ENCODE results near the gene INTS7.
"Not testable (repeated sequence)": the region's sequence is repeated elsewhere in the genome, so short reads cannot be mapped to it uniquely, and the experiment has no call there.

The INTS7 gene

DNA sequence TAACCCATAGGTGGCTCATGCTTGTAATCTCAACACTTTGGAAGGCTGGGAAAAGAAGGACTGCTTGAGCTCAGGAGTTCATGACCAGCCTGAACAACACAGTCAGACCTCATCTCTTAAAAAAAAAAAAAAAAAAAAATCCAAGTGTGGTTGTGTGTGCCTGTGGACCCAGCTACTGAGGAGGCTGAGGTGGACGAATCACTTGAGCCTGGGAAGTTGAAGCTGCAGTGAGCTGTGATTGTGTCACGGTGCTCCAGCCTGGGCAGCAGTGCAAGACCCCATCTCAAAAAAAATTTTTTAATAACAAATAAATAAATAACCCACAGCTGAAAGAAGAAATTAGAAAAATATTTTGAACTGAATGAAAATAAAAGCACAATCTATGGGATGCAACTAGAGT, 13.8 kb downstream of the INTS7 start:
- Histone ChIP-seq H3K9ac (no peak overlapping the region), H3K4me1 (no peaks in the 10 kb centered on the region), H3K4me3 (no peak overlapping the region), H3K4me2 (no peak overlapping the region), H4K20me1 (peaks cover 24% of the 10 kb centered on the region; the same call in 1 of the 2 replicates), H3K27ac (no peak overlapping the region), H3K36me3 (peaks cover 65% of the 10 kb centered on the region), H3K9me3 (peaks cover 31% of the 10 kb centered on the region), H3K27me3 (no peaks in the 10 kb centered on the region)
- no peak for TF ChIP-seq Cebpa-rat (IDR thresholded peaks at IDR 0.05)

DNA sequence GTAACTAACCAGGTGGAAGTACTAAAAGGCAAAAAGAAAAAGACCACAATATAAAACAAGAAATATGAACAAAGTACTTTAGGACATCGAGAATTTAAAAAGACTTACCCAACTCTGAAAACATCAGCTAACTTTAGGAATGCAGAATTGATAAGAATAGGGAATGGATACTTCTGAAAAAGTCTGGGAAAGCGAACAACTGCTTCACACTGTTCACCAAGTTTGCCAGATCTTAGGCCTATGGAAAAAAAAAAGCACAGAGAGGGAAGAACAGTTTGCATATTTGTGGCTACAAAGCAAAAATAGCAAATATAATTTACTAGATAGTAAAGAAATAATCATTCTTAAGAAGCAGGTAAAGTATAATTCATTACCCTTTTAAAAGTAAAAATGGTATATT, 14.4 kb downstream of the INTS7 start:
- H3K9me3 ChIP-seq = peaks cover 25% of the 10 kb centered on the region
- peaks cover 65% of the 10 kb centered on the region for H3K36me3 ChIP-seq
- peaks cover 24% of the 10 kb centered on the region; the same call in 1 of the 2 replicates for H4K20me1 ChIP-seq
- H3K4me3 ChIP-seq = no peak overlapping the region
- no peaks in the 10 kb centered on the region for H3K4me1 ChIP-seq
- no peak overlapping the region for H3K4me2 ChIP-seq
- H3K9ac ChIP-seq = no peak overlapping the region
- no peak overlapping the region for H3K27ac ChIP-seq
- H3K27me3 ChIP-seq = no peaks in the 10 kb centered on the region
- no peak for TF ChIP-seq Cebpa-rat (IDR thresholded peaks at IDR 0.05)

DNA sequence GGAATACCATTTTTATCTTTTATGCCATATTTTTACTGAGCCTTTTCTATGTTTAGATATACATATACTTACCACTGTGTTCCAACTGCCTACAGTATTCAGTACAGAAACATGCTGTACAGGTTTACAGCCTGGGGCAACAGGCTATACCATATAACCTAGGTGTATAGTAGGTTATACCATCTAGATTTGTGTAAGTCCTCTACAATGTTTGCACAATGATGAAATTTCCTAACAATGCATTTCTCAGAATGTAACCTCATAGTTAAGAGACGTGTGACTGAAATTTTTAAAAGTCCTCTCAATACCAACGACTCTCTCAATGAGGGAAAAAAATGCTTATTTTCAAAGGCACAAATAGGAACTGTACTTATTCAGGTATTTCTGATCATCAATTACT, 21.7 kb downstream of the INTS7 start:
- no peak overlapping the region for H3K9ac ChIP-seq
- H4K20me1 ChIP-seq = no peaks in the 10 kb centered on the region
- no peaks in the 10 kb centered on the region for H3K4me1 ChIP-seq
- TF ChIP-seq Cebpa-rat (IDR thresholded peaks at IDR 0.05) = no peak
- H3K27ac ChIP-seq = no peak overlapping the region
- peaks cover 65% of the 10 kb centered on the region for H3K36me3 ChIP-seq
- peaks cover 8% of the 10 kb centered on the region for H3K9me3 ChIP-seq
- no peaks in the 10 kb centered on the region for H3K27me3 ChIP-seq
- no peak overlapping the region for H3K4me2 ChIP-seq
- H3K4me3 ChIP-seq = no peak overlapping the region

DNA sequence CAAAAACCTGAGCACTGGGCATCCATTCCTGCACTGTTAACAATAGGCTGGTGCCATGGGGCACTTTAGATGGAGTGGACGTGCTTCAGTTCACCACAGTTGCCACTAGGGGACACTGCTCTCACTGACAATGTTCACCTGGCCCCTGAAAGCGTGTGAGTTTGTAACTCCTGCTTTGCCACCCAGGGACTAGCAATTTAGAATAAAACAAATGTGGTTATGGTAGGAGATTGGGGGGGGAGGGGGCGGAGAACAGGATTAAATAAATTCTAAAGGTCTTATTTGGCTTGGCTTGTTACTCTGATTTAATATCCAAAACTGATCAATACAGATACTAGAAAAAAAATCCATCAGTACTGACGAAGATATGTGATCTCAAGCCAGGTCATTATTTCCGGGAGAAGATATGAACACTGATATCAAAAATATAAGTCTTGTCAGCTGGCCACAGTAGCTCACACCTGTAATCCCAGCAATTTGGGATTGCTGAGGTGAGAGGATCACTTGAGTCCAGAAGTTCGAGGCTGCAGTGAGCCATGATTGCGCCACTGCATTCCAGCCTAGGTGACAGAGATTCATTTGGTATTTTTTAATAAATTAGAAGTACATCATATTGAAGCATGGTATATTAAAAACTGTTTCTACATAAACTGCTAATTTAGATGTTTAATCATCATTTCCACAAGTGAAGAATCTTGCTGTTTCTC, 23.2 kb downstream of the INTS7 start:
- H3K27ac ChIP-seq = no peak overlapping the region
- peaks cover 72% of the 10 kb centered on the region for H3K36me3 ChIP-seq
- H3K9ac ChIP-seq = no peak overlapping the region
- H3K4me1 ChIP-seq = no peaks in the 10 kb centered on the region
- no peak overlapping the region for H3K4me3 ChIP-seq
- no peaks in the 10 kb centered on the region for H3K27me3 ChIP-seq
- H4K20me1 ChIP-seq = no peaks in the 10 kb centered on the region
- H3K4me2 ChIP-seq = no peak overlapping the region
- TF ChIP-seq Cebpa-rat (IDR thresholded peaks at IDR 0.05) = no peak
- peaks cover 8% of the 10 kb centered on the region for H3K9me3 ChIP-seq

DNA sequence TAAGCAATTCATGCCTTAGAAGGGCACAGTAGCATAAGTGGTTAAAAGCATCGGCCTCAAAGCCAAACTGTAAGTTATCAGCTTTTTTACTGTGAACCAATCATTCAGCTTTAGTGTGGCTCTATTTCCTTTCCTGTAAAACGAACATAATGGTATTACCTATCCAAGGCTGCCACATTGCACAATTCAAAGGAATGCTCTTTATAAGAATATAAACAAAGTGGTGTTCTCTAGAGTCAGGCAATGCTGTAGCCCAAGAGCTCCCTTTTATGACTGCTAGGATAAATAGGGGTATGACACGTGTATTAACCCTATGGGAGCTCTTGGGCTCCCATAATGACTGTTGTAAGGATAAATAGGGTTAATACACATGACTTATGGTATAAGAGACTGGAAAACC, 25.4 kb downstream of the INTS7 start:
- Histone ChIP-seq H3K36me3 (peaks cover 76% of the 10 kb centered on the region), H3K27ac (no peak overlapping the region), H3K9ac (no peak overlapping the region), H3K4me2 (no peak overlapping the region), H3K9me3 (peaks cover 5% of the 10 kb centered on the region), H4K20me1 (no peaks in the 10 kb centered on the region), H3K27me3 (no peaks in the 10 kb centered on the region), H3K4me1 (no peaks in the 10 kb centered on the region), H3K4me3 (no peak overlapping the region)
- TF ChIP-seq Cebpa-rat (IDR thresholded peaks at IDR 0.05) = no peak

DNA sequence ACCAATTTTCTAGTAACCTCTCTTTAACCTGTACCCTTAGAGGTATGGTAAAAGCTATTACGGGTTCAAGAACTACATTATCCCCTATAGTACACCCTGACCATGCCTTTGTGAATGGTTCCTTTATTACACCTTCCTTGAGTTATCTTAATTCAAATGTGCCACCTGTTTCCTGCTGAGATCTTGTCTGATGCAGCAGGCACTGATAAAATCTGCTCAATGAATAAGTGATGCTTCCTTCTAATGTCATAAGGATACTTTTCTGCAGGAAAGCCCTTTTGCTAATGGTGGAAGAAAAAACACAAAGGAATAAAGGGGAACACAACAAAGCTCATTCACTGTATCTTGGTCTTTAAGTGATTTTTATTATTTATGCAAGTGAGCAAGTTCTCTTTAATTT, 25.8 kb downstream of the INTS7 start:
- no peaks in the 10 kb centered on the region for H3K4me1 ChIP-seq
- peaks cover under 1% of the 10 kb centered on the region for H3K9me3 ChIP-seq
- no peak overlapping the region for H3K27ac ChIP-seq
- TF ChIP-seq Cebpa-rat (IDR thresholded peaks at IDR 0.05) = no peak
- H3K27me3 ChIP-seq = no peaks in the 10 kb centered on the region
- peaks cover 75% of the 10 kb centered on the region for H3K36me3 ChIP-seq
- no peak overlapping the region for H3K4me3 ChIP-seq
- no peak overlapping the region for H3K4me2 ChIP-seq
- H4K20me1 ChIP-seq = no peaks in the 10 kb centered on the region
- no peak overlapping the region for H3K9ac ChIP-seq

DNA sequence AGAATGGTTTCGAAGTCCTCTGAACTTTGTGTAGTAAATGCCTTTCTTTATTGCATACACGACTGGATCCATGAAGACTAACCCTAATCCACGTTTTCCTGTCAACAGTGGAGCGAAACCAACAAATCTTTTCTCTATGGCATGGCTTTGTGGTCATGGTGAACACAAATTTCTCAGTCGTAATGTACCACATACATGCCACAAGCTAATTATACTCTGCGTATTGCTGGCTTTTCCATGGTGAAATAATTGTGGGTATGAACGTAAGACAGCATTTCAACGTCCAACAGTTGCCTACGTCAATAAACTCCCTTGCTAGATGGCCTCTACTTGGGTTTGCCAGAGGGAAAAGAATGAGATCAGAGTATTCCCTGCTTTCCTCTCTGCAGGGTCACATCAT, 27.5 kb downstream of the INTS7 start:
- Histone ChIP-seq H3K27me3 (no peaks in the 10 kb centered on the region), H3K4me1 (no peaks in the 10 kb centered on the region), H3K4me2 (no peak overlapping the region), H3K9ac (no peak overlapping the region), H4K20me1 (no peaks in the 10 kb centered on the region), H3K27ac (no peak overlapping the region), H3K9me3 (no peaks in the 10 kb centered on the region), H3K36me3 (peaks cover 77% of the 10 kb centered on the region), H3K4me3 (no peak overlapping the region)
- TF ChIP-seq Cebpa-rat (IDR thresholded peaks at IDR 0.05) = no peak

DNA sequence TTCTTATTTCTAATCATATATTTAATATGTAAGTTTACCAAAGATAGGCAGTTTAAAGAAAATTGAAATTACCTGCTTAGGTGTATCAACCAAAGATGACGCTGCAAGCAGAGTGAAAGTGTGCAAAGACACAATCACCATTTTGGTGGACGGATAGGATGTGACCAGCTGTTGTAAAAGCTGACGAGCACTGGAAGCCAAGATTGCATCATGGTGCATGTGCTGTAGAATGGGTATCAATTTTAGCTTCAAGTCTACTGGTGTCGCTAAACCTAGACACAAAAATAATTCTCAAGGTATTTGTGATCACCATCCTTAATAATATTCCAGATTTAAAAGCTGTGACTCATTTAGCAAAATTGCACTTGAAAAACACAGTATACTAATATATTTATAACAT, 28.2 kb downstream of the INTS7 start:
- no peaks in the 10 kb centered on the region for H3K4me1 ChIP-seq
- H4K20me1 ChIP-seq = no peaks in the 10 kb centered on the region
- H3K36me3 ChIP-seq = peaks cover 82% of the 10 kb centered on the region
- no peaks in the 10 kb centered on the region for H3K9me3 ChIP-seq
- no peak overlapping the region for H3K4me3 ChIP-seq
- TF ChIP-seq Cebpa-rat (IDR thresholded peaks at IDR 0.05) = no peak
- no peak overlapping the region for H3K27ac ChIP-seq
- H3K9ac ChIP-seq = no peak overlapping the region
- H3K4me2 ChIP-seq = no peak overlapping the region
- no peaks in the 10 kb centered on the region for H3K27me3 ChIP-seq

DNA sequence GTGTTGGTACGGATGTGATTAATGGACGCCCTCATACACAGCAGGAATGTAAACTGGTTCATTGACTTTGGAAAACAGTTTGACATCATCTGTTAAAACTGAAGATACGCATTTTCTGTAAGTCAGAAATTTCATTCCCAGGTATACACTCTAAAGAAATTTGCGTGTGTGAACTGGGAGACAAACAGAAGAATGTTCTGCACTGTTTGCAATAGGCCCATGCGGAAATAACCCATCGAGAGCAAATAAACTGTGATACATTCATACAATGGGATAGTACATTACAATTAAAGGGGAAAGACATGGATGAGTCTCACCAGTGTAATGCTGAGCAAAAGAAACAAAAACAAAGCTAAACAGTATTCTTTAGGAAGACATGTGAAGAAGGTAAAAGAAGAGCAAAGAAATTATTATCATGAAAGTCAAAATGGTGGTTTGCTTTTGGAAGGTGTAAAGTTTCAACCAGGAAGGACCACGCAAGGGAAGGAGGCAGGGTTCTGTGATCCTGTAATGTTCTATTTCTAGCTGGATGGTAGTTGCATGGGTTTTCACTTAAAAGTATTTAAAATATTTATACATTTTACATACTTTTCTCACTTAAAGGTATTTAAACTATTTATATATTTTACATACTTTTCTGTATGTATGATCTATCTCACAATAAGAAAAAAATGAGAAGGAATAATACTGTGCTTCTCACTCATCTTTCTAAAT, 30.3 kb downstream of the INTS7 start:
- H3K4me1 ChIP-seq = no peaks in the 10 kb centered on the region

DNA sequence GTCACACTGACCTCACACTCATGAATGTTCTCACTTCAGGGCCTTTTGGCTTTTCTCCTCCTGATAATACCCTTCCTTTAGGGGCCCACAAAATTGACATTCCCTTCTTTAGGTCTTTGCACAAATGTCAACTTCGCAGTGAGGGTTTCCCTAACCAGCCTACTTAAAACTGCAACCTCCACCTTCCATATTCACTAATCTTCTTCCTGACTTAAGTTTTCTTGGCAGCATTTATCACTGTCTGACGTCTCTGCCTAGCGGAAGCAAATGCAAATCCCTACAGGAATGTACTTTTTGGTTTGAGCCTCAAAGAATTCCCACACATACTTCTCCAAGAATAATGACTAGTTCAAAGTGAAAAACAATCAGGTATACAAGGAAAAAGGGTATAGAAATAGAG, 32.8 kb downstream of the INTS7 start:
- Histone ChIP-seq H3K4me1 (no peaks in the 10 kb centered on the region), H3K9ac (no peak overlapping the region), H3K36me3 (peaks cover 82% of the 10 kb centered on the region), H3K27ac (no peak overlapping the region), H3K4me2 (no peak overlapping the region), H3K9me3 (peaks cover 9% of the 10 kb centered on the region), H4K20me1 (no peaks in the 10 kb centered on the region), H3K27me3 (no peaks in the 10 kb centered on the region), H3K4me3 (no peak overlapping the region)
- TF ChIP-seq Cebpa-rat (IDR thresholded peaks at IDR 0.05) = no peak

More for the DNA sequence above, 30.3 kb downstream of the INTS7 start:
- no peaks in the 10 kb centered on the region for H4K20me1 ChIP-seq
- no peaks in the 10 kb centered on the region for H3K27me3 ChIP-seq
- H3K9ac ChIP-seq = no peak overlapping the region
- TF ChIP-seq Cebpa-rat (IDR thresholded peaks at IDR 0.05) = no peak
- no peak overlapping the region for H3K27ac ChIP-seq
- peaks cover 84% of the 10 kb centered on the region for H3K36me3 ChIP-seq
- no peaks in the 10 kb centered on the region for H3K9me3 ChIP-seq
- H3K4me2 ChIP-seq = no peak overlapping the region
- no peak overlapping the region for H3K4me3 ChIP-seq

DNA sequence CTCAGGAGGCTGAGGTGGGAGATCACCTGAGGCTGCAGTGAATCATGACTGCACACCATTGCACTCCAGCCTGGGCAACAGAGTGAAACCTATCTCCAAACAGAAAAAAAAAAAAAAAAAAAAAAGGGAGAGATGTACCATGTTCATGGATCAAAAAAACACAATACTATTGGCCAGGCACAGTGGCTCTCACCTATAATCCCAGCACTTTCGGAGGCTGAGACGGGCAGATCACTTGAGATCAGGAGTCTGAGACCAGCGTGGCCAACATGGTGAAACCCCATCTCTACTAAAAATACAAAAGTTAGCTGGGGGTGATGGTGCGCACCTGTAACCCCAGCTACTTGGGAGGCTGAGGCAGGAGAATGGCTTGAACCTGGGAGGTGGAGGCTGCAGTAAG, 37.9 kb downstream of the INTS7 start:
- H3K27ac ChIP-seq, H3K4me1 ChIP-seq, H3K9ac ChIP-seq, H3K4me2 ChIP-seq, H3K27me3 ChIP-seq, H3K4me3 ChIP-seq, H4K20me1 ChIP-seq: not testable (repeated sequence)
- H3K9me3 ChIP-seq = peaks cover 16% of the 10 kb centered on the region
- peaks cover 70% of the 10 kb centered on the region for H3K36me3 ChIP-seq

All from BLaER1 (cell line).